CD14-positive monocyte (primary cell): Measurements from ENCODE around the gene HEPACAM. TPM values are rescaled to one million over a fixed set of nuclear protein-coding genes. Genes with fewer than 3 reads are reported as not detected.

Source experiments
- DNase-seq, 3 donors: peaks; one replicate each; pipeline ENCODE4 v3.0.0-alpha.2; 2011 to 2022
- H2AFZ ChIP-seq: 2 replicates; pipeline ENCODE4 v1.6.0; 2012; ENCODE audit warnings: mild to moderate bottlenecking, low read depth, low read length, inconsistent platforms; ENCODE audit not compliant: insufficient read depth, poor library complexity, severe bottlenecking
- H3K27ac ChIP-seq, 2 donors: 1 replicate in 1 of 2; 2 replicates in 1 of 2; pipeline ENCODE4 v1.5.1; 2012 to 2013; ENCODE audit warnings: low read length in 2 of 2, control low read depth in 1 of 2, inconsistent platforms in 1 of 2, low read depth in 1 of 2, mild to moderate bottlenecking in 1 of 2
- H3K27me3 ChIP-seq, 2 donors: one replicate each; pipeline versions ENCODE4 v1.6.0 to v1.6.1; 2011 to 2013; ENCODE audit warnings: low read length in 2 of 2; ENCODE audit not compliant: control insufficient read depth in 2 of 2, insufficient read depth in 2 of 2
- H3K36me3 ChIP-seq, 2 donors: replicated peaks in 1 of 2; 1 replicate in 1 of 2; 2 replicates in 1 of 2; pipeline versions ENCODE4 v1.5.1 to v1.6.1; 2012 to 2013; ENCODE audit warnings: low read length in 2 of 2, control low read depth in 1 of 2, inconsistent platforms in 1 of 2, mild to moderate bottlenecking in 1 of 2; ENCODE audit not compliant: insufficient read depth in 2 of 2, control insufficient read depth in 1 of 2
- H3K4me1 ChIP-seq, 2 donors: 1 replicate in 1 of 2; 2 replicates in 1 of 2; pipeline versions ENCODE4 v1.5.1 to v1.6.1; 2012 to 2013; ENCODE audit warnings: low read length in 2 of 2, control low read depth in 1 of 2, inconsistent platforms in 1 of 2, mild to moderate bottlenecking in 1 of 2, moderate library complexity in 1 of 2; ENCODE audit not compliant: insufficient read depth in 2 of 2, control insufficient read depth in 1 of 2
- H3K4me2 ChIP-seq: replicated peaks from 2 replicates; pipeline ENCODE3; 2012; ENCODE audit warnings: low read length, moderate library complexity, mild to moderate bottlenecking; ENCODE audit not compliant: poor library complexity, severe bottlenecking; ENCODE audit errors: extremely low read depth
- H3K4me3 ChIP-seq, 3 experiments: fragments of 200-600 bp in 1 of 3; sonication (generic) in 1 of 3; replicated peaks in 1 of 3; 1 replicate in 2 of 3; 2 replicates in 1 of 3; pipeline ENCODE4 v1.5.1; 2011 to 2013; ENCODE audit warnings: low read length in 3 of 3, mild to moderate bottlenecking in 3 of 3, control low read depth in 2 of 3, low read depth in 2 of 3, inconsistent platforms in 1 of 3, moderate library complexity in 1 of 3
- H3K79me2 ChIP-seq: 2 replicates; pipeline ENCODE4 v1.6.0; 2012; ENCODE audit warnings: mild to moderate bottlenecking, control low read depth, inconsistent platforms, low read length, moderate library complexity; ENCODE audit not compliant: insufficient read depth
- H3K9ac ChIP-seq: 2 replicates; pipeline ENCODE4 v1.6.0; 2017; ENCODE audit warnings: low read length, mild to moderate bottlenecking; ENCODE audit not compliant: insufficient read depth, poor library complexity, severe bottlenecking
- H3K9me3 ChIP-seq, 2 donors: replicated peaks in 1 of 2; 1 replicate in 1 of 2; 2 replicates in 1 of 2; pipeline versions ENCODE4 v1.5.1 to v1.6.1; 2012 to 2013; ENCODE audit warnings: low read length in 2 of 2, control low read depth in 1 of 2; ENCODE audit not compliant: control insufficient read depth in 1 of 2, insufficient read depth in 1 of 2
- H4K20me1 ChIP-seq: 2 replicates; pipeline ENCODE4 v1.6.0; 2012; ENCODE audit warnings: mild to moderate bottlenecking, low read length, control low read depth, moderate library complexity; ENCODE audit not compliant: insufficient read depth
- H3K27ac Mint-ChIP-seq, 7 donors: one replicate each; pipeline ENCODE4 v1.8.0; 2020; ENCODE audit warnings: mild to moderate bottlenecking in 7 of 7, mixed read lengths in 7 of 7, moderate library complexity in 6 of 7, inconsistent platforms in 2 of 7
- H3K27me3 Mint-ChIP-seq, 3 donors: one replicate each; pipeline ENCODE4 v1.8.0; 2021 to 2022; ENCODE audit warnings: low read depth in 3 of 3, mild to moderate bottlenecking in 3 of 3, mixed read lengths in 3 of 3, moderate library complexity in 3 of 3, inconsistent platforms in 1 of 3
- H3K36me3 Mint-ChIP-seq, 2 donors: one replicate each; pipeline ENCODE4 v1.8.0; 2020; ENCODE audit warnings: mixed read lengths in 2 of 2, inconsistent platforms in 1 of 2, mild to moderate bottlenecking in 1 of 2
- H3K4me1 Mint-ChIP-seq: one replicate; pipeline ENCODE4 v1.8.0; 2020; ENCODE audit warnings: mild to moderate bottlenecking, mixed read lengths
- H3K4me3 Mint-ChIP-seq, 2 donors: one replicate each; pipeline ENCODE4 v1.8.0; 2020; ENCODE audit warnings: mild to moderate bottlenecking in 2 of 2, mixed read lengths in 2 of 2, moderate library complexity in 1 of 2
- H3K9me3 Mint-ChIP-seq, 7 donors: one replicate each; pipeline ENCODE4 v1.8.0; 2020 to 2022; ENCODE audit warnings: mixed read lengths in 7 of 7, mild to moderate bottlenecking in 6 of 7, moderate library complexity in 6 of 7, inconsistent platforms in 2 of 7
- WGBS: methylation state at CpG from one replicate; pipeline ENCODE4 v1.1.5; 2013; ENCODE audit warnings: missing lambda C conversion rate; ENCODE audit not compliant: insufficient coverage; 5-methylcytosine and 5-hydroxymethylcytosine counted together
- intact Hi-C, 2 donors: fragments of 100-400 bp; cut with micrococcal nuclease; formaldehyde crosslinking; loops; one replicate each; pipeline versions ENCODE4 v1.15.0 to v1.15.1; 2023
- polyA plus RNA-seq, 3 donors: library from polyadenylated mRNA; depleted of rRNA in 1 of 3; unstranded in 2 of 3; stranded (reverse) in 1 of 3; fragments of 300-500 nt in 2 of 3; fragments of >200 nt in 1 of 3; fragmentation: Illumina TruSeq in 2 of 3; gene quantifications; 1 replicate in 2 of 3; 2 replicates in 1 of 3; pipeline ENCODE4 v1.2.3, GENCODE V29; 2012 to 2021
- TF ChIP-seq, protein P1 (sequence below): fragments of 200-600 bp; IDR thresholded peaks from one replicate; pipeline ENCODE4 v1.8.0; 2022; ENCODE audit warnings: antibody characterized with exemption, mild to moderate bottlenecking

The HEPACAM gene
- polyA plus RNA-seq, 3 donors, result not detected

DNA sequence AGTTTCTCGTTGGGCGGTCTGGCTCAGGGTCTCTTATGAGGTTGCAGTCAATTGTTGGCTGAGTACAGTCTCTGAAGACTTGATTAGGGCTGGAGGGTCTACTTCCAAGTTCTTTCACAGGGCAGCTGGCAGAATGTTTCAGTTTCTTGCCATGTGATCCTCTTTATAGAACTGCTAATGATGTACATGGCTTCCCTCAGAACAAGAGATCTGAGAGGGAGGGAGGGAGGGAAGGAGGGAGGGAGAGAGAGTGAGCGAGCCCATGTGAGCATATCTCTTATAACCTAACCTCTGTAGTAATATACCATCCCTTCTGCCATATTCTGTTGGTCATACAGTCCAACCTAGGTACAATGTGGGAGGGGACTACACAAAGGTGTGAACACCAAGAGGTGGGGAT is 15.5 kb upstream of the HEPACAM start:
- Histone ChIP-seq H3K36me3 (no peaks in the 10 kb centered on the region), H3K27ac (no peak overlapping the region), H3K27me3 (peaks cover 3 to 7% of the 10 kb centered on the region in 2 donors), H3K9me3 (no peaks in the 10 kb centered on the region), H3K4me1 (peaks cover 11 to 18% of the 10 kb centered on the region in 2 donors), H3K4me2 (no peak overlapping the region), H3K79me2 (peaks cover 6% of the 10 kb centered on the region), H2AFZ (no peak overlapping the region), H3K9ac (no peak overlapping the region), H4K20me1 (no peaks in the 10 kb centered on the region), H3K4me3 (no peak overlapping the region)
- Mint-ChIP-seq H3K27me3 (peaks cover 1 to 6% (median 5%) of the 10 kb centered on the region in 3 donors), H3K36me3 (no peaks in the 10 kb centered on the region), H3K27ac (no peak overlapping the region), H3K4me3 (no peak overlapping the region), H3K4me1 (no peaks in the 10 kb centered on the region), H3K9me3 (peaks cover 7 to 12% (median 9%) of the 10 kb centered on the region in 7 donors)
- TF ChIP-seq, protein P1, sequence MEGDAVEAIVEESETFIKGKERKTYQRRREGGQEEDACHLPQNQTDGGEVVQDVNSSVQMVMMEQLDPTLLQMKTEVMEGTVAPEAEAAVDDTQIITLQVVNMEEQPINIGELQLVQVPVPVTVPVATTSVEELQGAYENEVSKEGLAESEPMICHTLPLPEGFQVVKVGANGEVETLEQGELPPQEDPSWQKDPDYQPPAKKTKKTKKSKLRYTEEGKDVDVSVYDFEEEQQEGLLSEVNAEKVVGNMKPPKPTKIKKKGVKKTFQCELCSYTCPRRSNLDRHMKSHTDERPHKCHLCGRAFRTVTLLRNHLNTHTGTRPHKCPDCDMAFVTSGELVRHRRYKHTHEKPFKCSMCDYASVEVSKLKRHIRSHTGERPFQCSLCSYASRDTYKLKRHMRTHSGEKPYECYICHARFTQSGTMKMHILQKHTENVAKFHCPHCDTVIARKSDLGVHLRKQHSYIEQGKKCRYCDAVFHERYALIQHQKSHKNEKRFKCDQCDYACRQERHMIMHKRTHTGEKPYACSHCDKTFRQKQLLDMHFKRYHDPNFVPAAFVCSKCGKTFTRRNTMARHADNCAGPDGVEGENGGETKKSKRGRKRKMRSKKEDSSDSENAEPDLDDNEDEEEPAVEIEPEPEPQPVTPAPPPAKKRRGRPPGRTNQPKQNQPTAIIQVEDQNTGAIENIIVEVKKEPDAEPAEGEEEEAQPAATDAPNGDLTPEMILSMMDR, result no peak
- no CpG with 5 or more reads among the region's 3 CpGs for WGBS
- no peak for DNase-seq
- intact Hi-C loops, result loop anchor here in 1 of 2 donors (10.0 kb wide), 1 partner anchor 113 kb away; the partner anchor contains the start of gene SLC37A2

DNA sequence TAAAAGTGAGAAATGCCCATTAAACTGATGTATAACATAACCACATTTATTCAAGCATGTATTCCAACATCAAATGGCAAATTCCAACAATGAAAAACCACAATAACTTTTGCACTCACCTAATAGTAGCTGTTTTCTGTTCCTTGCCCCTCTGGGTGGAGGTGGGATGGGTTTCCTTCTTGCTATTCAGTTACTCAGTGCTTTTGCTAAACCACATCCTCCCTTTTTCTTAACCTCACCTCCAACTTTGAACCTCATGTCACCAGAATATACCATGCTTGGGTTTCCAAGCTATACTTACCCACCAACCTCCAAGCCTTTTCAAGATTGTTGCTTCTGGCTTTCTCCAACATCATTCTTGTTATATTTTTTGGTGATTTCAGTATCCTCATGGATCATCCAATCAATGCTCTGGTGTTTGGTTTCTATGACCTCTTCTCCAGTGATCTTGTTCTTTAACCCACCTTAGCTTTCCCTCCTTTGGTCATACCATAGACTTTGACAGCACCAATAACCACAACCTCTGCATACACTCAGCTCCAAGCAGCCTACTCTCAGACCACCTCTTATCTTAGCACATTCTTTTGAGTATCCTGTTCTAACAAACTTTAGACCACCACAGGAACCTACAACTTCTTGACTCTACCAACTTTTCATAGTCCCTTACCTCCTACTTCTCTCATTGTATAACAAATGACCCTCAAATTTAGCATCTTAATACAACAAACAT is 14.9 kb upstream of the HEPACAM start:
- DNase-seq, result no peak

More for the DNA sequence above, 14.9 kb upstream of the HEPACAM start:
- H2AFZ ChIP-seq, result no peak overlapping the region
- Mint-ChIP-seq H3K9me3 (peaks cover 7 to 12% (median 9%) of the 10 kb centered on the region in 7 donors), H3K36me3 (no peaks in the 10 kb centered on the region), H3K4me1 (no peaks in the 10 kb centered on the region), H3K27ac (no peak overlapping the region), H3K27me3 (peaks cover 1 to 6% (median 5%) of the 10 kb centered on the region in 3 donors), H3K4me3 (no peak overlapping the region)
- no peak overlapping the region for H3K9ac ChIP-seq
- intact Hi-C loops, result loop anchor here in 1 of 2 donors (10.0 kb wide), 1 partner anchor 114 kb away; the partner anchor contains the start of gene SLC37A2
- no peaks in the 10 kb centered on the region for H4K20me1 ChIP-seq
- H3K4me1 ChIP-seq, result peaks cover 11 to 18% of the 10 kb centered on the region in 2 donors
- H3K9me3 ChIP-seq, result no peaks in the 10 kb centered on the region
- TF ChIP-seq, protein P1, result no peak
- no peak overlapping the region for H3K4me2 ChIP-seq
- H3K27me3 ChIP-seq, result peaks cover 3 to 7% of the 10 kb centered on the region in 2 donors
- H3K36me3 ChIP-seq, result no peaks in the 10 kb centered on the region
- no peak overlapping the region for H3K4me3 ChIP-seq
- no peak overlapping the region for H3K27ac ChIP-seq
- peaks cover 6% of the 10 kb centered on the region for H3K79me2 ChIP-seq
